Heart left ventricle (tissue), 13 donors: ENCODE measurements around the gene STAP1.

Source experiments
- POLR2A ChIP-seq, 2 donors: fragments of 450-650 bp; IDR thresholded peaks; one replicate each; pipeline ENCODE4 v1.6.1; 2017; ENCODE audit warnings: antibody characterized with exemption in 2 of 2, mild to moderate bottlenecking in 2 of 2, moderate library complexity in 2 of 2
- TF ChIP-seq, protein P1 (sequence below), 12 donors: fragments of 200-600 bp; sonication (generic) in 4 of 12; IDR thresholded peaks; one replicate each; pipeline versions ENCODE4 v1.5.0 to v1.8.0; 2018 to 2022; ENCODE audit warnings: antibody characterized with exemption in 12 of 12, mild to moderate bottlenecking in 5 of 12
- donor health status: ischemic (EF 13 %, LVEDD 7.1; RV severe dilation, severe dysfunction).
- donor health status: DM: no; HTN: yes; CAD: no.
- donor health status: DM: no; HTN: no; CAD: no.
- donor health status: ischemic (EF 25% LVEDD 6.9; RV normal size, moderate dysfunction).
- donor health status: ischemic (EF 25% LVEDD 5.7; RV mildly dilated, moderate dysfunction).
- donor health status: ischemic (EF 35%, LVEDD 5.7; RV mildly dilated, moderate dysfunction).
- donor health status: nonischemic (EF 11% LVEDD 7.7; RV severe dilation, severe dysfunction).
- donor health status: DM: yes; HTN: yes; CAD: no.
- donor health status: PGD.
- donor health status: ischemic (EF 29% LVEDD 5.4; RV normal size, mild dysfunction).
- donor health status: nonischemic (EF 23%, LVEDD 6.1; RV moderate dilation, normal function).

DNA sequence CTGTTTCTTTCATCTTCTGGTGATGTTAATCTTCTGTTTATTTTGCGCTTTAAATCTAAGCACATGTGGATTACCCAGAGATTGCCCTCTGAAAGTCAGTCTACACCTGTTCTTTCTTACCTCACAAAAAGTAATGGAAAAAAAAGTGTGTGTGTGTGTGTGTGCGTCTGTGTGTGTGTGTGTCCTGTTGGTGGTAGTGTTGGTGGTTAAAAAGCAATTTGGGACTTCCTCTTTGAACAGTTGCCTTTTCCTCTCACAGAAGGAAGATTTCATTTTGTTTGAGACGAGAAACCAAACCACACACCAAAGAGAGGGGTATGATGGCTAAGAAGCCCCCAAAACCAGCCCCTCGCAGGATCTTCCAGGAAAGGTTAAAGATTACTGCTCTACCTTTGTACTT, at the start of gene STAP1:
- TF ChIP-seq, protein P1, sequence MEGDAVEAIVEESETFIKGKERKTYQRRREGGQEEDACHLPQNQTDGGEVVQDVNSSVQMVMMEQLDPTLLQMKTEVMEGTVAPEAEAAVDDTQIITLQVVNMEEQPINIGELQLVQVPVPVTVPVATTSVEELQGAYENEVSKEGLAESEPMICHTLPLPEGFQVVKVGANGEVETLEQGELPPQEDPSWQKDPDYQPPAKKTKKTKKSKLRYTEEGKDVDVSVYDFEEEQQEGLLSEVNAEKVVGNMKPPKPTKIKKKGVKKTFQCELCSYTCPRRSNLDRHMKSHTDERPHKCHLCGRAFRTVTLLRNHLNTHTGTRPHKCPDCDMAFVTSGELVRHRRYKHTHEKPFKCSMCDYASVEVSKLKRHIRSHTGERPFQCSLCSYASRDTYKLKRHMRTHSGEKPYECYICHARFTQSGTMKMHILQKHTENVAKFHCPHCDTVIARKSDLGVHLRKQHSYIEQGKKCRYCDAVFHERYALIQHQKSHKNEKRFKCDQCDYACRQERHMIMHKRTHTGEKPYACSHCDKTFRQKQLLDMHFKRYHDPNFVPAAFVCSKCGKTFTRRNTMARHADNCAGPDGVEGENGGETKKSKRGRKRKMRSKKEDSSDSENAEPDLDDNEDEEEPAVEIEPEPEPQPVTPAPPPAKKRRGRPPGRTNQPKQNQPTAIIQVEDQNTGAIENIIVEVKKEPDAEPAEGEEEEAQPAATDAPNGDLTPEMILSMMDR (IDR thresholded peaks at IDR 0.05), result no peak
- TF ChIP-seq POLR2A (IDR thresholded peaks at IDR 0.05), result no peak
